ENCODE measurements around the gene VCY.
"Not testable (repeated sequence)": the region's sequence is repeated elsewhere in the genome, so short reads cannot be mapped to it uniquely, and the experiment has no call there.

VCY gene

DNA sequence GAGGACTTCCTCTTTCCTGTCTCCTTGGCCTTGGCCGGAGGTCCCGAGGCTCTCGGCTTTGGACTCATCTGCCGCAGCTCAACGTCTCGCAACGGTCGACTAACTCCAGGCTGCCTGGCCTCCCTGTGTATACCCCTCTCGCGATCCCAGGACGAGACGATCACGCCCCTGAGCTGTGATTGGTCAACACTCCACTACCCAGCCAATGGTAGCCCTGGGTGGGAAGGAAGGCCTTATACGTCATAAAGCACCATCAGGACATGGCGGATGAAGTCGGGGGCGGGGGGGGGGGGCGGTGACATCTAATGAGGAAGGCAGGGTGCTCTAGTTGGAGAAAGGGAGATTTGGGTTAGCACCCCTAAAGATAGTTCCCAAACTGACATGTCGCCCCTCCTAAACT, at the start of gene VCY:
TSS of gene VCY (minus strand) at position 101 of the 400 bp plus-strand sequence. CDS start at position 68, 33 bp downstream.
- not testable (repeated sequence) for DNase-seq

DNA sequence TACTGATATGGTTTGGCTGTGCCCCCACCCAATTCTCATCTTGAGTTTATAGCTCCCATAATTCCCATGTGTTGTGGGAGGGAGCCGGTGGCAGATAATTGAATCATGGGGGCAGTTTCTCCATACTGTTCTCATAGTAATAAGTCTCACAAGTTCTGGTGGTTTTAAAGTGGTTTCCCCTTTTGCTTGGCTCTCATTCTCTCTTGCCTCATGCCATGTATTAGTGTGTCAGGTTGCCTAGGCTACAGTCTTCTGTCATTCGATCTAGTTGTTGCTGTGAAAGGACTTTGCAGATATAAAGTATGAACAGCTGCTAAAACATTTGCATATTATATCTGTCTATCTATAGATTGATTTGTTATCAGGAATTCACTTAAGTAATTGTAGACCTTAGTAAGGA, 44.1 kb upstream of the VCY start:
- not testable (repeated sequence) for DNase-seq

DNA sequence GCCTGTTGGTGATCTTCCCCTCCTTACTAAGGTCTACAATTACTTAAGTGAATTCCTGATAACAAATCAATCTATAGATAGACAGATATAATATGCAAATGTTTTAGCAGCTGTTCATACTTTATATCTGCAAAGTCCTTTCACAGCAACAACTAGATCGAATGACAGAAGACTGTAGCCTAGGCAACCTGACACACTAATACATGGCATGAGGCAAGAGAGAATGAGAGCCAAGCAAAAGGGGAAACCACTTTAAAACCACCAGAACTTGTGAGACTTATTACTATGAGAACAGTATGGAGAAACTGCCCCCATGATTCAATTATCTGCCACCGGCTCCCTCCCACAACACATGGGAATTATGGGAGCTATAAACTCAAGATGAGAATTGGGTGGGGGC, 25.6 kb upstream of the VCY start:
- DNase-seq = not testable (repeated sequence)

DNA sequence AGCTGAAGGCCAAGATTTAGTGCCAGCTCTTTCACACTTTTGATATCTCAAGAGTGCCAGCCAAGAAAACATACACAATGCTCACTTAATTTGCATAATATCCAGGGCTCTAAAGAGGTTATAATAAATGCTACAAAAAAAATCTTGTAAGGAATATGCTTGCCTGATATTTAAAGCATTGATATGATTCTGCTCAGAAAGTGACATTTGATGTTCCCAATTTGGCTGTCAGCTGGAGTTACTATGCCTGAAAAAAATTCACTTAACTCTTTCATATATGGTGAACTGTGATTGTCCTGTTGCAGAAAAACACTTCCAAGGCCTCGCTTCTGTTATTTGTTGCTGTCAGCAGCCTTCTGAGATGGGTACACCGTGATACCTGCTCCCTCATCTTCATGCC, 43.9 kb downstream of the VCY start:
- DNase-seq = not testable (repeated sequence)

Data from inflammatory macrophage treated with lipopolysaccharide for 4 hours (primary cell).